Occipital lobe (tissue), 2 donors: ENCODE data around the gene RNF169. TPM values are rescaled to one million over a fixed set of nuclear protein-coding genes. Genes with fewer than 3 reads are reported as not detected.
"Not testable (repeated sequence)": the region's sequence is repeated elsewhere in the genome, so short reads cannot be mapped to it uniquely, and the experiment has no call there.

Experiments
- DNase-seq: peaks from one replicate; lab custom pipeline; 2025; lab: John Stamatoyannopoulos, UW
- total RNA-seq: library from RNA; depleted of rRNA; stranded (reverse); fragments of >200 nt; gene quantifications from one replicate; pipeline ENCODE4 v1.2.3, GENCODE V29; 2014

The RNF169 gene
- total RNA-seq, 1 donor from 2014 or later: 39.3 TPM

GRCh38 chr11:74766905-74767304 is 18.3 kb downstream of the RNF169 start:
- no peak for DNase-seq

- DNase-seq: not testable (repeated sequence)
These were observed 19.6 kb downstream of the RNF169 start for GRCh38 chr11:74768172-74768651.

- no peak for DNase-seq
These were observed 20.5 kb downstream of the RNF169 start for GRCh38 chr11:74769055-74769707.

- no peak for DNase-seq
These were observed 21.8 kb downstream of the RNF169 start for GRCh38 chr11:74770456-74770855.

- DNase-seq: no peak
These were observed 22.5 kb downstream of the RNF169 start for GRCh38 chr11:74771139-74771538.

GRCh38 chr11:74773476-74773875 is 24.8 kb downstream of the RNF169 start:
- no peak for DNase-seq

GRCh38 chr11:74775762-74776161 is 27.1 kb downstream of the RNF169 start:
- DNase-seq: no peak

- DNase-seq: no peak
These were observed 27.9 kb downstream of the RNF169 start for GRCh38 chr11:74776546-74776945.

GRCh38 chr11:74777038-74777437 is 28.4 kb downstream of the RNF169 start:
- no peak for DNase-seq

GRCh38 chr11:74777877-74778276 is 29.2 kb downstream of the RNF169 start:
- no peak for DNase-seq

- DNase-seq: no peak
These were observed 29.9 kb downstream of the RNF169 start for GRCh38 chr11:74778581-74778980.

- DNase-seq: no peak
These were observed 31.8 kb downstream of the RNF169 start for GRCh38 chr11:74780248-74781005.

- DNase-seq: no peak
These were observed 34.7 kb downstream of the RNF169 start for GRCh38 chr11:74783241-74783871.

- DNase-seq: no peak
These were observed 35.6 kb downstream of the RNF169 start for GRCh38 chr11:74784234-74784633.

- DNase-seq: no peak
These were observed 36.1 kb downstream of the RNF169 start for GRCh38 chr11:74784726-74785125.

GRCh38 chr11:74786574-74786973 is 37.9 kb downstream of the RNF169 start:
- DNase-seq: no peak

- no peak for DNase-seq
These were observed 42.9 kb downstream of the RNF169 start for GRCh38 chr11:74791333-74792100.

GRCh38 chr11:74806267-74806666 is 57.6 kb downstream of the RNF169 start:
- no peak for DNase-seq

- no peak for DNase-seq
These were observed 61.2 kb downstream of the RNF169 start for GRCh38 chr11:74809801-74810200.

- DNase-seq: no peak
These were observed 67.3 kb downstream of the RNF169 start for GRCh38 chr11:74815966-74816365.

GRCh38 chr11:74816664-74817063 is 68.0 kb downstream of the RNF169 start:
- no peak for DNase-seq
